ENCODE measurements around the gene SMIM38. TPM values are rescaled to one million over a fixed set of nuclear protein-coding genes. Genes with fewer than 3 reads are reported as not detected.

Gene SMIM38
- total RNA-seq, 1 experiment from 2014 or later, result not detected

GRCh38 chr11:69158301-69159149 lies 2.8 kb downstream of the SMIM38 start:
- no peak for DNase-seq (ENCODE audit: low spot score)

DNA sequence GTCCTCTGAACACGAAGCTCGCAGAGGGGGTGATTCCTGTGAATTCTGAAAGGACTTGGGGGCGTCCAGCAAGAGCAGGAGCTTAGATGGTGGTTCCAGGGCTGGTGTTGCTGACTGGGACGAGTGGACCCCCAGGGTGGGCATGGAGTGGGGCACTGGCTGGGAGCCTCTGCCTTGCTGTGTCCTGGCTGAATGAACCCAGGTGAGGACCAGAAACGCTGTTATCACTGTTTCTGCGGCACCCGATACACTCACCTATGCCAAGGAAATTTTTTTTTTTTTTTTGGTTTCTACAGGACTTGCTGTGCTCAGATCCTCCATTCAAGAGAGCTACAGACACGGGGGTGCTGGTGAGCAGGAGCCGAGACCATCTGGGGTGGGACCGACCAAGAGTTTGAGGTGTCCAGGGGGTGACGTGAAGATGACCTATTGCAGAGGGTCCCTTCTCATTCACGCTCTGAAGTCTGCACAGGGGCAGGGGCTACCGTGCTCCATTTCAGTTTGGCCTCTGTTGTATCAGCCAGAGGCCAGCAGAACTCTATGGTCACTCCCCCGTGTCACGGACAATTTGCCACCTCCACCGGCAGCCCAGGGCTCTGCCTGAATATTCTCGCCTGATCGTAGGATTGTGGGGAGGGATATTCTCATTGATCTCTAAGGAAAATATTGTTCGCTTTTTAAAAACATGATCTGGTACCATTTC lies 3.6 kb downstream of the SMIM38 start:
- DNase-seq (ENCODE audit: low spot score), result no peak

DNA sequence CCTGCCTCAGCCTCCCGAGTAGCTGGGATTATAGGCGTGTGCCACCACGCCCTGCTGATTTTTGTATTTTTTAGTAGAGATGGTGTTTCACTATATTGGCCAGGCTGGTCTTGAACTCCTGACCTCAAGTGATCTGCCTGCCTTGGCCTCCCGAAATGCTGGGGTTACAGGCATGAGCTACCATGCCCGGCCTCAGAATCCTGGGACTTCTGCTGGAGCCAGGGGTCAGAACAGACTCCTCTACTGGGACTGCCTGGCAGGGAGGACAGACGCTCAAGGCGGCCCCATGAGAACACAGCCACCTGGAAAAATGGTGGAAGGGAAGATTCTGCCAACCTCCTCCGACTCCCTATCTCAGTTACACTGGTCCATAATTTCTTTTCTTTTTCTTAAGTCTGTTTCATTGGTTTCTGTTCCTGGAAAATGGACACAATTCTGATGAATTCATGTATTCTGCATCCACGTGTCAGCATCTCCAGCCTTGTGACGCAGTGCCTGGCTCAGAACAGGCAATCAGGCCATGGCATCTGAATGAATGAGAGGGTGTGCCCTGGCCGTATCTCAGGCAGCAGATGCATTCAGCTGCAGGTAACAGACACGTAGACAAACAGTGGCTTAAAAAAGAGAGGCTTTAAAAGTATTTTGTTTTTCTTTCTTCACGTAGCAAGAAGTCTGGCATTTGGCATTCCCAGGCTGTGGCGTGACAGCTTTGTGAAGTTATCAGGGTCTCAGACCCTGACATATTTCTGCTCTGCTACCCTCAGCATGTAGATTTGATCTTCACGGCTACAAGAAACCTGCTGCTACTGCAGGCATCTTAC lies 4.8 kb downstream of the SMIM38 start:
- DNase-seq (ENCODE audit: low spot score), result no peak

DNA sequence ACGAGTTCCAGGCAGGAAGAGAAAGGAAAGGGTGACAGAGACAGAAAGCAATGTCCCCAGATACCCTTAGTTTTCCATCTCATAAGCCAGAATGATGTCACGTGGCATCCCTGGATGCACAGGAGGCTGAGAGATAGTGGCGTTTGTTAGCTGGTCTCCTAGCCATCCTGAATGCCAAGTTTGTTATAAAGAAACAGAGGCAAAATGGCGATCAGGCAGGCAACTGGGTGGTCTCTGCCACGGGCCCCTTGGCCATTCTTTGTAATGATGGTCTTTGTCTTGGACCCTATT lies 5.3 kb downstream of the SMIM38 start:
- DNase-seq (ENCODE audit: low spot score), result no peak

GRCh38 chr11:69162505-69162904 lies 6.8 kb downstream of the SMIM38 start:
- DNase-seq (ENCODE audit: low spot score), result no peak

DNA sequence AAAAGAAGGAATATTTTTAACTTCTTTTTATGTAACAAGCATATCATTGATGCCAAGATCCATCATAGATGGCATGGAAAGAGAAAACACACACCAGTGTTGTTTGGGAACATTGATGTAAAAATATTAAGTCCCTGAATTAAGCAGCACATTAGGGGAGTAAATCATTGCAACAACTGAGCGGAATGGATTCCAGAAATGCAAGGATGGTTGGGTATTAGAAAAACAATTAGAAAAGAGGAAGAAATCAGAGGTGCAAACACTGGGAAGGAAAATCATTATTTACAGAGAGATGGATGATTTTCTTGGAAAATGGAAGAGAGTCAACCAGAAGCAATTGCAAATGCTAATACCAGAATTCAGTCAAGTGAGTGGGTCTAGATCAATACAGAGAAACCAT lies 8.1 kb downstream of the SMIM38 start:
- no peak for DNase-seq (ENCODE audit: low spot score)

GRCh38 chr11:69164824-69165223 lies 9.1 kb downstream of the SMIM38 start:
- no peak for DNase-seq (ENCODE audit: low spot score)

GRCh38 chr11:69165775-69166174 lies 10.0 kb downstream of the SMIM38 start:
- no peak for DNase-seq (ENCODE audit: low spot score)

DNA sequence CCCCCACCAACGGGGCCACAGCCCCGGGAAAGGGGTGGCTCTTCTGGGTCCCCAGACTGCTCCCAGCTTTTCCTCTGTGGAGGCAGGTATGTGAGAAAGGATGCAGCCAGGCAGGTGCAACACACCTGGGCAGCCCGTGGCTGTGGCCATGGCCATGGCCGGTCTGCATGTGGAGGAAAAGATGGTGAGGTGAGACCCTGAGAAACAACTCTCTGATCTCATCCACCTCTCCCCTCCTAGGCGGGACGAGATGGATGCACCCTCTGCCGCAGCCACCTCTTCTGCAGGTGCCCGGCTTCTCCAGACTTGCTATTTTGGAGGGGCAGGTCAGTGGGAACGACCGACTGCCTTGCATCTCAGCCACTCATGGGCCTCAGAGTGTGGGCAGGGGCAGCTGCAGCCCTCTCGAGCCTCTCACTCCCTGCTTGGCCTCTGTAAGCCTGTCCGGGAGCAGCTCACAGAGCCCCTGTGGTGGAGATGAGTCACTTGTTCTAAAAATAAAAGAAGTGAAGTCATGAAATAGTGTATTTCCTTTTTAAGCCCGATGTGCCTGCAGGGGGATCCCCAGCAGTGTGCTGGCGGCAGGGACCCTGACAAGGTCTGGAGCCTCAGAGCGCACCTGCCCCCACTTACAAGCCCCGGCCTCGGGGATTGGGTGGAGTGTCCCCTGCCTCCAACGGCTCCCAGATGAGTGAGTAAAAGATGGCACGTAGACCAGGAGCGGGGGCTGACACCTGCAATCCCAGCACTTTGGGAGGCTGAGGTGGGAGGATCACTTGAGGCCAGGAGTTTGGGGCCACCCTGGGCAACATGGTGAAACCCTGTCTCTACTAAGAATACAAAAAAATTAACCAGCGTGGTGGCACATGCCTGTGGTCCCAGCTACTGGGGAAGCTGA lies 10.7 kb downstream of the SMIM38 start:
- DNase-seq (ENCODE audit: low spot score), result no peak

DNA sequence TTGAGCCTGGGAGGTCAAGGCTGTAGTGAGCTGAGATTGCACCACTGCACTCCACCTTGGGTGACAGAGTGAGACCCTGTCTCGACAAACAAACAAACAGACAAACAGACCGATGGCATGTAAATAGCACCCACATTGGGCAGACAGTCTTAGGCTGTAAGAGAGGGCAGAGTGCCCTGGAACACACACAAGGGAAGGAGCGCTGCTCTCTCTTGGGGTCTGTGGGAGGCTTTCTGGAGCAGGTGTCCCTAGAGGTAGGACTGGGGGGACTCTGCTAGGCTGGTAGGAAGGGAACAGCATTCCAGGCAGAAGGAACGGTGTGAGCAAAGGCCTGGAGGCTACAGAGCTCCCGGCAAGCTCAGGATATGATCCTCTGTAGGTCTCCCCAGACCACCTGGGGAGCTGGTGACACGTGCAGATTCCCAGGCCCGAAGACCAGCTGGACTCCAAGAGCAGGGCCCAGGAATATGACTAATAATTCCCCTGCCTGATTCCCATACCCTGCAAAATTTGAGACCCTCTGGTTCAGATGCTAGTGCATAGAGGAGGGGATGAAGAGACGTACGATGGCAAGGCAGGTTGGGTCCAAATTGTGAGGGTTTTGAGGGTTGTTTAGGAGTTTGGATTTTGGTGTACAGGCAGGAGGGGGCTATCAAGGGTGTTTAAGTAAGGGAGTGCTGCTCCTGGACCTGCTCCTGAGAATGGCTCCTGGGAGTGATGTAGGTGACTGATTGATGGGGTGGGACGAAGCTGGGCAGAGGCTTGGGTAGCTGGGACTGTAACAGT lies 11.6 kb downstream of the SMIM38 start:
- no peak for DNase-seq (ENCODE audit: low spot score)

GRCh38 chr11:69167916-69168691 lies 12.4 kb downstream of the SMIM38 start:
- DNase-seq (ENCODE audit: low spot score), result no peak

DNA sequence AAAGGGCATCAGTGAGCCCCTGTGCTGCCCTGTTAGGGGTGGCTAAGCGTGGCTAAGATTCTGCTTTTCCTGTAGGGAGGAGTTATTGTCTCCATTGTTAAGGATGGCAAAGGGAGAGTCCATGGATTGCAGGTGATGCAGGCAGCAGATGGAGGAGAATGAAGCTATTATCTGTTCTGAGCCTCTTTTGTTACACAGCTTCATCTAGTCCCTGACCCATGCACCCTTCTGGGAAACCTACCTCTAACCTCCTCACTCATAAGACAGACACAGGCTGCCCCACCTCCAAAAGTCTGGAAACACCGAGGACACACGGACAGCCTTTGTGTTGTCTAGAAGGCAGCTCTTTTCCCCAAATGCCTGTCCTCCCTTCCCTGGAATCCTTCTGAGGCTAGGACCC lies 13.7 kb downstream of the SMIM38 start:
- DNase-seq (ENCODE audit: low spot score), result no peak

DNA sequence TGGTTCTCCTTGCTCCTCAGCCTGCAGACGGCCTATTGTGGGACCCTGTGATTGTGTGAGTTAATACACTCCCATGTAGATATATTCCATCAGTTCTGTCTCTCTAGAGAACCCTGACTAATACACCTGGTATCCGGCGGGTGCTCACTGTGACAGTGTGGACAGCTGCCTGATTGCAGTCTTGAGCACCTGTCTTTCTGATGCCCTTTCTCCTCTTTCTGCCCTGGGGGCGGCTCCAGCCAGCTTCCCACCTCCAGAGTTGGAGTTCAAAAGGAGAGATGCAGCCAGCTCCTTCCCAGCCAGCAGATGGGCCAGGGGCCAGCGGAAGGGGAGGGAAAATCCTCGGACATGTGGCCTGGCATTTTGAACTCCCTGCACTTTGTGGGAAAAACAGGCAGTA lies 15.0 kb downstream of the SMIM38 start:
- DNase-seq (ENCODE audit: low spot score), result no peak

- DNase-seq (ENCODE audit: low spot score), result no peak
These were observed 15.9 kb downstream of the SMIM38 start for GRCh38 chr11:69171476-69172240.

GRCh38 chr11:69172674-69173073 lies 16.9 kb downstream of the SMIM38 start:
- DNase-seq (ENCODE audit: low spot score), result peak; percentile 29

DNA sequence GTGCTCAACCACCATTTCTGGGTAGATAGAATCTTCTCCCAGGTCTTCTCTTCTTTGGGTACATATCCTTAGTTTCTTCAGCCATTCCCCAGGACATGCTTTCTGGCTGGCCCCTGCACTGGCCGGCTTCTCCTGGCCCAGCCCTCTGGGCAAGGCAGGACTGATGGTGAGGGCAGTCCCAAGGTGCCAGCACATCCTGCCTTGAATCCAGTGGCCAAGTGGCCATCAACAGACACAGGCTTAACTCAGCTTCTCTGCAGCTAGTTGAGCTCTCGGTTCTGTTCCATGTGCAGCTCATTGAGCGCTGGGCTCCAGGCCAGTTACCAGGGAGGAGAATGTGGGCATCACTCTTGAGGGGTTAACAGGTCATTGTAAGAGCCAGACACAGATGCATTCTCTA lies 17.6 kb downstream of the SMIM38 start:
- DNase-seq (ENCODE audit: low spot score), result no peak

GRCh38 chr11:69173925-69174581 lies 18.3 kb downstream of the SMIM38 start:
- no peak for DNase-seq (ENCODE audit: low spot score)

GRCh38 chr11:69174841-69175240 lies 19.1 kb downstream of the SMIM38 start:
- DNase-seq (ENCODE audit: low spot score), result no peak
